IMR-90 (cell line): ENCODE results near the gene FOXP1. TPM values are rescaled to one million over a fixed set of nuclear protein-coding genes. Genes with fewer than 3 reads are reported as not detected.
A peak's percentile ranks its signal among the peaks of the same experiment; 100 is the strongest.

Experiments used
- ATAC-seq: fragments of 200-7000 bp; cut with Tn5 transposase; 2 replicates; pipeline ENCODE4 v1.9.1; 2020; ENCODE audit warnings: low read depth, mild to moderate bottlenecking, moderate library complexity
- BruUV-seq: library from RNA; stranded (reverse); fragments of 400-500 nt; replicated peaks from 2 replicates; lab custom pipeline; 2021; lab: Mats Ljungman, UMichigan
- CTCF ChIA-PET: fragments of 300-600 bp; formaldehyde crosslinking; extraction: SDS; loops from one replicate; lab custom pipeline; 2021; ENCODE audit warnings: antibody characterized with exemption; lab: Yijun Ruan, JAX
- POLR2A ChIA-PET: fragments of 300-600 bp; sonication (Branson Sonifier 250); formaldehyde crosslinking; loops from one replicate; lab custom pipeline; 2022; ENCODE audit warnings: antibody characterized with exemption; ENCODE audit not compliant: unreplicated experiment; lab: Charles Lee
- DNase-seq: peaks from one replicate; pipeline ENCODE4 v3.0.0; 2013
- H2AFZ ChIP-seq: replicated peaks from 2 replicates; pipeline ENCODE3; 2013; ENCODE audit warnings: low read length, mild to moderate bottlenecking; ENCODE audit not compliant: poor library complexity
- H2AK5ac ChIP-seq: 2 replicates; pipeline ENCODE4 v1.6.1; 2013; ENCODE audit warnings: low read depth, low read length, inconsistent platforms
- H2AK9ac ChIP-seq: replicated peaks from 2 replicates; pipeline ENCODE3; 2013; ENCODE audit warnings: mild to moderate bottlenecking, low read depth, low read length, moderate library complexity; ENCODE audit not compliant: poor library complexity
- H2BK120ac ChIP-seq: 2 replicates; pipeline ENCODE4 v1.6.1; 2013; ENCODE audit warnings: low read depth, low read length, inconsistent platforms
- H2BK15ac ChIP-seq: 3 replicates; pipeline ENCODE4 v1.6.1; 2013; ENCODE audit warnings: low read depth, low read length, inconsistent platforms
- H2BK20ac ChIP-seq: 2 replicates; pipeline ENCODE4 v1.6.1; 2013; ENCODE audit warnings: low read depth, mild to moderate bottlenecking, inconsistent platforms, low read length, moderate library complexity
- H2BK5ac ChIP-seq: 2 replicates; pipeline ENCODE4 v1.6.1; 2013; ENCODE audit warnings: mild to moderate bottlenecking, low read depth, low read length, inconsistent platforms; ENCODE audit not compliant: poor library complexity, severe bottlenecking
- H3K14ac ChIP-seq: replicated peaks from 2 replicates; pipeline ENCODE4 v1.6.1; 2013; ENCODE audit warnings: low read depth, low read length, inconsistent platforms
- H3K18ac ChIP-seq: 2 replicates; pipeline ENCODE4 v1.6.1; 2013; ENCODE audit warnings: low read depth, low read length, control low read depth
- H3K23ac ChIP-seq: 2 replicates; pipeline ENCODE4 v1.6.1; 2013; ENCODE audit warnings: low read depth, low read length, inconsistent platforms
- H3K27ac ChIP-seq: 2 replicates; pipeline ENCODE4 v1.5.1; 2013; ENCODE audit warnings: mild to moderate bottlenecking, control low read depth, low read length; ENCODE audit not compliant: insufficient read depth
- H3K27me3 ChIP-seq: 2 replicates; pipeline ENCODE4 v1.6.1; 2013; ENCODE audit warnings: low read length; ENCODE audit not compliant: control insufficient read depth, insufficient read depth
- H3K36me3 ChIP-seq: 2 replicates; pipeline ENCODE4 v1.6.1; 2013; ENCODE audit warnings: low read length, mixed read lengths; ENCODE audit not compliant: control insufficient read depth, insufficient read depth
- H3K4ac ChIP-seq: 2 replicates; pipeline ENCODE4 v1.6.1; 2013; ENCODE audit warnings: low read depth, low read length, inconsistent platforms
- H3K4me1 ChIP-seq: 2 replicates; pipeline ENCODE4 v1.6.1; 2013; ENCODE audit warnings: low read length, mixed read lengths; ENCODE audit not compliant: control insufficient read depth, insufficient read depth
- H3K4me2 ChIP-seq: 2 replicates; pipeline ENCODE4 v1.6.1; 2013; ENCODE audit warnings: low read depth, mild to moderate bottlenecking, control low read depth, low read length, moderate library complexity
- H3K4me3 ChIP-seq: 2 replicates; pipeline ENCODE4 v1.5.1; 2013; ENCODE audit warnings: low read depth, mild to moderate bottlenecking, control low read depth, low read length, moderate library complexity; ENCODE audit not compliant: insufficient read depth
- H3K56ac ChIP-seq: 2 replicates; pipeline ENCODE4 v1.6.1; 2013; ENCODE audit warnings: low read length, inconsistent platforms; ENCODE audit not compliant: insufficient read depth; ENCODE audit errors: extremely low read depth
- H3K79me1 ChIP-seq, 2 experiments: 2 replicates each; pipeline ENCODE4 v1.6.1; 2013; ENCODE audit warnings: low read length in 2 of 2, inconsistent platforms in 1 of 2, low read depth in 1 of 2
- H3K9ac ChIP-seq: 2 replicates; pipeline ENCODE4 v1.6.1; 2013; ENCODE audit warnings: low read depth, low read length, control low read depth
- H3K9me1 ChIP-seq: 2 replicates; pipeline ENCODE4 v1.6.1; 2013; ENCODE audit warnings: low read length, inconsistent platforms; ENCODE audit not compliant: insufficient read depth
- H3K9me3 ChIP-seq: 2 replicates; pipeline ENCODE4 v1.6.1; 2013; ENCODE audit warnings: low read length; ENCODE audit not compliant: control insufficient read depth, insufficient read depth
- H4K20me1 ChIP-seq: 2 replicates; pipeline ENCODE4 v1.6.1; 2013; ENCODE audit warnings: low read length, inconsistent platforms; ENCODE audit not compliant: insufficient read depth
- H4K5ac ChIP-seq: 2 replicates; pipeline ENCODE4 v1.6.1; 2013; ENCODE audit warnings: mild to moderate bottlenecking, low read depth, low read length, control low read depth
- H4K8ac ChIP-seq, 2 experiments: 2 replicates each; pipeline ENCODE4 v1.6.1; 2013; ENCODE audit warnings: low read depth in 2 of 2, low read length in 2 of 2, control low read depth in 1 of 2, inconsistent platforms in 1 of 2
- H4K91ac ChIP-seq: 2 replicates; pipeline ENCODE4 v1.6.1; 2013; ENCODE audit warnings: low read depth, low read length, inconsistent platforms; ENCODE audit not compliant: insufficient read depth
- BHLHE40 ChIP-seq: fragments of 150-350 bp; IDR thresholded peaks from 2 replicates; pipeline ENCODE4 v1.6.1; 2016; ENCODE audit warnings: mild to moderate bottlenecking, low read depth, low read length
- CEBPB ChIP-seq: IDR thresholded peaks from 2 replicates; pipeline ENCODE4 v1.6.1; 2012; ENCODE audit warnings: low read depth, low read length, improper control_type of control experiment
- MXI1 ChIP-seq: IDR thresholded peaks from 2 replicates; pipeline ENCODE4 v1.6.1; 2012; ENCODE audit warnings: low read depth, mild to moderate bottlenecking, low read length, moderate library complexity, borderline replicate concordance
- RAD21 ChIP-seq: IDR thresholded peaks from 2 replicates; pipeline ENCODE4 v1.6.1; 2012; ENCODE audit warnings: low read length, improper control_type of control experiment
- RFX5 ChIP-seq: IDR thresholded peaks from 2 replicates; pipeline ENCODE4 v1.8.0; 2012; ENCODE audit warnings: low read depth, mild to moderate bottlenecking, low read length, moderate library complexity
- SMC3 ChIP-seq: fragments of 150-350 bp; IDR thresholded peaks from 2 replicates; pipeline ENCODE4 v1.6.1; 2016; ENCODE audit warnings: low read depth, mild to moderate bottlenecking, antibody characterized with exemption, low read length, moderate library complexity
- WGBS, 2 experiments: methylation state at CpG; one replicate each; pipeline versions ENCODE4 v1.1.5 to v1.1.7; 2013; ENCODE audit warnings: missing lambda C conversion rate in 2 of 2; ENCODE audit not compliant: insufficient read length in 1 of 2; ENCODE audit errors: extremely low coverage in 2 of 2; 5-methylcytosine and 5-hydroxymethylcytosine counted together
- dilution Hi-C: fragments of 300-500 bp; cut with HindIII; formaldehyde crosslinking; loops from one replicate; pipeline ENCODE4 v1.14.3; 2018; ENCODE audit warnings: low sequenced_read_pairs; ENCODE audit not compliant: unreplicated experiment
- in situ Hi-C: fragments of 300-500 bp; cut with MboI; formaldehyde crosslinking; loops from 3 replicates; pipeline ENCODE4 v1.14.3; 2019; ENCODE audit warnings: low sequenced_read_pairs, inconsistent platforms, mixed read lengths
- intact Hi-C: fragments of 100-400 bp; cut with micrococcal nuclease; formaldehyde crosslinking; loops from 2 replicates; pipeline ENCODE4 v1.10.0; 2022
- polyA plus RNA-seq, 3 experiments: library from polyadenylated mRNA; depleted of rRNA; stranded (reverse); fragments of >200 nt; gene quantifications; 2 replicates each; pipeline ENCODE4 v1.2.3, GENCODE V29; 2012; ENCODE audit warnings: low replicate concordance in 1 of 3
- total RNA-seq: library from RNA; depleted of rRNA; stranded (reverse); fragments of >200 nt; gene quantifications from 2 replicates; pipeline ENCODE4 v1.2.3, GENCODE V29; 2012
- TF ChIP-seq, protein P1 (sequence below): conservative IDR thresholded peaks from 2 replicates; pipeline ENCODE4 v1.5.1; 2012; ENCODE audit warnings: mild to moderate bottlenecking, low read depth, low read length, improper control_type of control experiment
- TF ChIP-seq, protein P2 (sequence below): fragments of 150-350 bp; IDR thresholded peaks from 2 replicates; pipeline ENCODE4 v1.6.1; 2016; ENCODE audit warnings: low read depth, mild to moderate bottlenecking, low read length, moderate library complexity, borderline replicate concordance

FOXP1 gene
- total and polyA plus RNA-seq, 2 of the 4 experiments (the other 2 are of a cell fraction): 37.0 to 132 TPM

DNA sequence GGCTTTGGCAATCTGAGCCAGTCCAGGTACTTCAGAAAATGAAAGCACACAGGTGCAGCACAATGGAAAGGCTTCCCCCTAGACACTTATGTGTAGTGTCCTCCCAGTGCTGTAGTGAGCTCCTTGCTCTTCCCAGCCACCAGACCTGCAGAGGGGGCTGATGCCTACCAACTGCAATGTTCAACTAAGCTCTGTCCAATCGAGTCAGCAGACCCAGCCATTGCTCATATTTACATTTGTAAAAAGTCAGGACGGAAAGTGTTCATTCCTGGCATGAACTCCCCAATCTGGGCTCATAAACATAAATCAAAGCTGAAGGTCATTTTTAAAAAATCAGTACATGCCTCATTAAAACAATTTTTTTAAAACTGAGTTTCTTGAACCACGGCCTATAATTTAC, 73.0 kb downstream of the FOXP1 start:
- H3K56ac ChIP-seq: peak overlapping the region; percentile 32; the same call in 1 of the 2 replicates
- H4K5ac ChIP-seq: no peak overlapping the region
- WGBS, 2 experiments: no CpG with 5 or more reads among the region's 3 CpGs
- no peaks in the 10 kb centered on the region for H3K27me3 ChIP-seq
- peaks cover 7% of the 10 kb centered on the region for H3K4me1 ChIP-seq
- H3K18ac ChIP-seq: no peak overlapping the region
- peak overlapping the region; percentile 30; the same call in 1 of the 2 replicates for H3K4me2 ChIP-seq
- peak overlapping the region; percentile 96 for H2BK20ac ChIP-seq
- H3K36me3 ChIP-seq: no peaks in the 10 kb centered on the region
- no peak overlapping the region for H3K9ac ChIP-seq
- H4K8ac ChIP-seq: peak overlapping the region in 1 of 2 experiments; percentile 34; a peak in 1 of 4 replicates
- H3K9me1 ChIP-seq: peaks cover 18% of the 10 kb centered on the region
- no peaks in the 10 kb centered on the region; the same call in 1 of the 2 replicates for H3K9me3 ChIP-seq
- DNase-seq (peak; percentile 64), ATAC-seq (peak; percentile 74)
- no peak for TF ChIP-seq MXI1
- TF ChIP-seq CEBPB: no peak
- TF ChIP-seq, protein P1, sequence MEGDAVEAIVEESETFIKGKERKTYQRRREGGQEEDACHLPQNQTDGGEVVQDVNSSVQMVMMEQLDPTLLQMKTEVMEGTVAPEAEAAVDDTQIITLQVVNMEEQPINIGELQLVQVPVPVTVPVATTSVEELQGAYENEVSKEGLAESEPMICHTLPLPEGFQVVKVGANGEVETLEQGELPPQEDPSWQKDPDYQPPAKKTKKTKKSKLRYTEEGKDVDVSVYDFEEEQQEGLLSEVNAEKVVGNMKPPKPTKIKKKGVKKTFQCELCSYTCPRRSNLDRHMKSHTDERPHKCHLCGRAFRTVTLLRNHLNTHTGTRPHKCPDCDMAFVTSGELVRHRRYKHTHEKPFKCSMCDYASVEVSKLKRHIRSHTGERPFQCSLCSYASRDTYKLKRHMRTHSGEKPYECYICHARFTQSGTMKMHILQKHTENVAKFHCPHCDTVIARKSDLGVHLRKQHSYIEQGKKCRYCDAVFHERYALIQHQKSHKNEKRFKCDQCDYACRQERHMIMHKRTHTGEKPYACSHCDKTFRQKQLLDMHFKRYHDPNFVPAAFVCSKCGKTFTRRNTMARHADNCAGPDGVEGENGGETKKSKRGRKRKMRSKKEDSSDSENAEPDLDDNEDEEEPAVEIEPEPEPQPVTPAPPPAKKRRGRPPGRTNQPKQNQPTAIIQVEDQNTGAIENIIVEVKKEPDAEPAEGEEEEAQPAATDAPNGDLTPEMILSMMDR: peak; percentile 32
- TF ChIP-seq RFX5: no peak
- peak; percentile 38; the same call in 1 of the 2 replicates for TF ChIP-seq RAD21
- TF ChIP-seq, protein P2, sequence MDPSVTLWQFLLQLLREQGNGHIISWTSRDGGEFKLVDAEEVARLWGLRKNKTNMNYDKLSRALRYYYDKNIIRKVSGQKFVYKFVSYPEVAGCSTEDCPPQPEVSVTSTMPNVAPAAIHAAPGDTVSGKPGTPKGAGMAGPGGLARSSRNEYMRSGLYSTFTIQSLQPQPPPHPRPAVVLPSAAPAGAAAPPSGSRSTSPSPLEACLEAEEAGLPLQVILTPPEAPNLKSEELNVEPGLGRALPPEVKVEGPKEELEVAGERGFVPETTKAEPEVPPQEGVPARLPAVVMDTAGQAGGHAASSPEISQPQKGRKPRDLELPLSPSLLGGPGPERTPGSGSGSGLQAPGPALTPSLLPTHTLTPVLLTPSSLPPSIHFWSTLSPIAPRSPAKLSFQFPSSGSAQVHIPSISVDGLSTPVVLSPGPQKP: no peak
- 0 out of 2 replicates have a peak, but pooled peaks have one; percentile 31 for TF ChIP-seq BHLHE40
- 0 out of 2 replicates have a peak, but pooled peaks have one; percentile 12 for TF ChIP-seq SMC3
- ChIA-PET CTCF (no interaction called here), POLR2A (no interaction called here)
- peak overlapping the region; percentile 85 for H2BK120ac ChIP-seq
- peaks cover 27 to 75% of the 10 kb centered on the region in 2 experiments for H3K79me1 ChIP-seq
- intact Hi-C loops: loop anchor here (5.0 kb wide), 1 partner anchor 72 kb away; the partner anchor contains the start of gene FOXP1
- peak overlapping the region; percentile 78 for H2BK5ac ChIP-seq
- H4K20me1 ChIP-seq: no peaks in the 10 kb centered on the region
- peak overlapping the region; percentile 79 for H3K14ac ChIP-seq
- in situ Hi-C loops: no loop called here
- peak overlapping the region; percentile 18; the same call in 1 of the 3 replicates for H2BK15ac ChIP-seq
- peak overlapping the region; percentile 53; the same call in 1 of the 2 replicates for H3K23ac ChIP-seq
- H4K91ac ChIP-seq: peak overlapping the region; percentile 79
- peak overlapping the region; percentile 42 for H2AK5ac ChIP-seq
- no TSS peak for BruUV-seq
- H3K27ac ChIP-seq: 0 out of 2 replicates have a peak overlapping the region, but pooled peaks have one; percentile 17
- dilution Hi-C loops: no loop called here
- H3K4ac ChIP-seq: peak overlapping the region; percentile 84
- no peak overlapping the region for H2AK9ac ChIP-seq
- peak overlapping the region; percentile 34 for H2AFZ ChIP-seq
- no peak overlapping the region for H3K4me3 ChIP-seq
